Skin epidermis (tissue), 12 donors: ENCODE measurements around the gene CARD11.

Experiments
- H3K27ac ChIP-seq, 21 experiments: fragments of 200-600 bp; sonication (generic) in 11 of 21; one replicate each; pipeline ENCODE4 v1.5.0; 2020; ENCODE audit warnings: mild to moderate bottlenecking in 3 of 21, inconsistent platforms in 2 of 21, moderate library complexity in 2 of 21
- H3K4me3 ChIP-seq, 7 experiments: fragments of 200-600 bp; sonication (generic) in 2 of 7; one replicate each; pipeline ENCODE4 v1.5.0; 2020; ENCODE audit warnings: inconsistent platforms in 2 of 7, mild to moderate bottlenecking in 2 of 7, moderate library complexity in 1 of 7

Gene CARD11

GRCh38 chr7:2990949-2991470 is 52.7 kb downstream of the CARD11 start:
- no peak overlapping the region for H3K27ac ChIP-seq
- H3K4me3 ChIP-seq = no peak overlapping the region

- no peak overlapping the region for H3K4me3 ChIP-seq
- H3K27ac ChIP-seq = no peak overlapping the region
Observed at GRCh38 chr7:2986561-2986960, 57.1 kb downstream of the CARD11 start.

GRCh38 chr7:2985866-2986265 is 57.8 kb downstream of the CARD11 start:
- H3K4me3 ChIP-seq = no peak overlapping the region

GRCh38 chr7:2984091-2984490 is 59.6 kb downstream of the CARD11 start:
- H3K27ac ChIP-seq = no peak overlapping the region
- H3K4me3 ChIP-seq = no peak overlapping the region

More at GRCh38 chr7:2985866-2986265, 57.8 kb downstream of the CARD11 start:
- H3K27ac ChIP-seq = no peak overlapping the region

GRCh38 chr7:2983586-2983985 is 60.1 kb downstream of the CARD11 start:
- no peak overlapping the region for H3K4me3 ChIP-seq
- no peak overlapping the region for H3K27ac ChIP-seq

GRCh38 chr7:2982831-2983230 is 60.8 kb downstream of the CARD11 start:
- Histone ChIP-seq H3K4me3 (no peak overlapping the region), H3K27ac (peak overlapping the region in 1 of 21 experiments; percentile 57)

GRCh38 chr7:2982401-2982800 is 61.3 kb downstream of the CARD11 start:
- Histone ChIP-seq H3K4me3 (no peak overlapping the region), H3K27ac (no peak overlapping the region)

- Histone ChIP-seq H3K27ac (peak overlapping the region in 2 of 21 experiments; percentile 26 to 65), H3K4me3 (no peak overlapping the region)
Observed at GRCh38 chr7:2981103-2981480, 62.6 kb downstream of the CARD11 start.

- peak overlapping the region in 7 of 21 experiments; percentile 4 to 65 (median 43) for H3K27ac ChIP-seq
- H3K4me3 ChIP-seq = no peak overlapping the region
Observed at GRCh38 chr7:2980401-2981102, 63.1 kb downstream of the CARD11 start.

- peak overlapping the region in 8 of 21 experiments; percentile 3 to 54 (median 37) for H3K27ac ChIP-seq
- H3K4me3 ChIP-seq = no peak overlapping the region
Observed at GRCh38 chr7:2979951-2980350, 63.7 kb downstream of the CARD11 start.

- H3K27ac ChIP-seq = peak overlapping the region in 5 of 21 experiments; percentile 4 to 54 (median 43)
- peak overlapping the region in 2 of 7 experiments; percentile 1 to 8 for H3K4me3 ChIP-seq
Observed at GRCh38 chr7:2979201-2979631, 64.5 kb downstream of the CARD11 start.

- H3K4me3 ChIP-seq = peak overlapping the region in 1 of 7 experiments; percentile 8
- peak overlapping the region in 3 of 21 experiments; percentile 7 to 48 (median 43) for H3K27ac ChIP-seq
Observed at GRCh38 chr7:2978408-2978807, 65.3 kb downstream of the CARD11 start.

- H3K27ac ChIP-seq = no peak overlapping the region
- no peak overlapping the region for H3K4me3 ChIP-seq
Observed at GRCh38 chr7:2975821-2976371, 67.8 kb downstream of the CARD11 start.

- no peak overlapping the region for H3K4me3 ChIP-seq
- H3K27ac ChIP-seq = no peak overlapping the region
Observed at GRCh38 chr7:2974093-2974819, 69.4 kb downstream of the CARD11 start.

GRCh38 chr7:2972835-2973161 is 70.9 kb downstream of the CARD11 start:
- no peak overlapping the region for H3K4me3 ChIP-seq
- no peak overlapping the region for H3K27ac ChIP-seq

GRCh38 chr7:2971914-2972834 is 71.5 kb downstream of the CARD11 start:
- no peak overlapping the region for H3K4me3 ChIP-seq
- no peak overlapping the region for H3K27ac ChIP-seq

GRCh38 chr7:2970861-2971260 is 72.8 kb downstream of the CARD11 start:
- H3K4me3 ChIP-seq = no peak overlapping the region
- H3K27ac ChIP-seq = no peak overlapping the region

- Histone ChIP-seq H3K4me3 (no peak overlapping the region), H3K27ac (no peak overlapping the region)
Observed at GRCh38 chr7:2970307-2970664, 73.4 kb downstream of the CARD11 start.

GRCh38 chr7:2969398-2970306 is 74.0 kb downstream of the CARD11 start:
- no peak overlapping the region for H3K4me3 ChIP-seq
- H3K27ac ChIP-seq = no peak overlapping the region
